Smooth muscle cell (in vitro differentiated cells): ENCODE measurements around the gene ECI1. TPM values are rescaled to one million over a fixed set of nuclear protein-coding genes. Genes with fewer than 3 reads are reported as not detected.
"Not testable (repeated sequence)": the region's sequence is repeated elsewhere in the genome, so short reads cannot be mapped to it uniquely, and the experiment has no call there.

Experiments
- DNase-seq: peaks from one replicate; lab custom pipeline; 2025; ENCODE audit not compliant: unreplicated experiment; lab: John Stamatoyannopoulos, UW
- H2AFZ ChIP-seq: fragments of 200-600 bp; sonication (generic); 2 replicates; pipeline ENCODE4 v1.6.0; 2016; ENCODE audit warnings: antibody characterized with exemption, low read depth, mild to moderate bottlenecking
- H3F3A ChIP-seq: fragments of 200-600 bp; sonication (generic); 2 replicates; pipeline ENCODE4 v1.6.0; 2017; ENCODE audit warnings: antibody characterized with exemption, low read depth
- H3K27ac ChIP-seq: fragments of 200-600 bp; sonication (generic); 2 replicates; pipeline ENCODE4 v1.5.1; 2016; ENCODE audit warnings: low read depth, mild to moderate bottlenecking
- H3K27me3 ChIP-seq: fragments of 200-600 bp; sonication (generic); 2 replicates; pipeline ENCODE4 v1.6.1; 2016; ENCODE audit warnings: low read depth, mild to moderate bottlenecking
- H3K36me3 ChIP-seq: fragments of 200-600 bp; sonication (generic); 2 replicates; pipeline ENCODE4 v1.5.1; 2016; ENCODE audit warnings: low read depth
- H3K4me1 ChIP-seq: fragments of 200-600 bp; sonication (generic); 2 replicates; pipeline ENCODE4 v1.5.1; 2016; ENCODE audit warnings: low read depth
- H3K4me2 ChIP-seq: fragments of 200-600 bp; sonication (generic); 2 replicates; pipeline ENCODE4 v1.6.0; 2016; ENCODE audit warnings: mild to moderate bottlenecking
- H3K4me3 ChIP-seq: fragments of 200-600 bp; sonication (generic); 2 replicates; pipeline ENCODE4 v1.5.1; 2016; ENCODE audit warnings: mild to moderate bottlenecking
- H3K79me2 ChIP-seq: fragments of 200-600 bp; sonication (generic); 2 replicates; pipeline ENCODE4 v1.6.0; 2016; ENCODE audit warnings: low read depth, mild to moderate bottlenecking
- H3K9ac ChIP-seq: fragments of 200-600 bp; sonication (generic); 2 replicates; pipeline ENCODE4 v1.6.0; 2016; ENCODE audit warnings: low read depth
- H3K9me3 ChIP-seq: fragments of 200-600 bp; sonication (generic); replicated peaks from 2 replicates; pipeline ENCODE4 v1.5.1; 2016; ENCODE audit warnings: low read depth
- H4K20me1 ChIP-seq: fragments of 200-600 bp; sonication (generic); 2 replicates; pipeline ENCODE4 v1.6.0; 2016; ENCODE audit warnings: low read depth
- WGBS: methylation state at CpG from one replicate; pipeline ENCODE4 v1.1.7; 2016; ENCODE audit warnings: low lambda C conversion rate; 5-methylcytosine and 5-hydroxymethylcytosine counted together
- polyA plus RNA-seq: library from polyadenylated mRNA; unstranded; fragments of >200 nt; fragmentation: Nextera tagmentation; extraction: Ambion mirVana; gene quantifications from 2 replicates; pipeline ENCODE4 v1.2.1, GENCODE V29; 2016
- total RNA-seq: library from RNA; depleted of rRNA; stranded (reverse); fragments of >200 nt; gene quantifications from 2 replicates; pipeline ENCODE4 v1.2.3, GENCODE V29; 2014
- TF ChIP-seq, protein P1 (sequence below): fragments of 200-600 bp; sonication (generic); IDR thresholded peaks from 2 replicates; pipeline ENCODE4 v1.5.1; 2017; ENCODE audit warnings: borderline replicate concordance, mild to moderate bottlenecking, antibody characterized with exemption; ENCODE audit not compliant: insufficient read depth, poor library complexity, severe bottlenecking

Gene ECI1
- total and polyA plus RNA-seq, 2 experiments from 2014 or later: 45.7 to 86.9 TPM

DNA sequence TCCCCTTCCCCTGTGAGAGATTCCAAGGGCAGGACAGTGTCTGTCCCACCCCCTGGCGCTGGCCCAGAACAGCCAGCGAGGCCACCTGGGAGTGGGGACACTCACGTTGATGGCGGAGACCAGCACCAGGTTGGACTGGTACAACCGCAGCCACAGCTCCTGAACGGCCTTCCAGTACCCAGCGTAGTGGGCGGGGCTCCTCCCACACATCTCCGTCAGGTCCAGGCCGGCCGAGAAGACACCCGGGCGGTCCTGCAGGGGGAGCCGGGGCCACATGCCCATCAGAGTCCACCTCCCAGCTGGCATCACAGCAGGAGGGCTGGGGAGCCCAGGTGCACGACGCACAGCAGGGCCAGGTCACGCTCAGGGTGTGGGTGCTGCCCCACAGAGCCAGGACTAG lies 7.1 kb downstream of the ECI1 start:
- no peak overlapping the region for H2AFZ ChIP-seq
- H3K4me2 ChIP-seq: no peak overlapping the region
- H3F3A ChIP-seq: peaks cover 6% of the 10 kb centered on the region
- peaks cover 20% of the 10 kb centered on the region for H3K79me2 ChIP-seq
- H3K36me3 ChIP-seq: no peaks in the 10 kb centered on the region
- 87% methylated on average over 17 of the region's 17 CpGs for WGBS
- H3K4me1 ChIP-seq: no peaks in the 10 kb centered on the region
- TF ChIP-seq, protein P1, sequence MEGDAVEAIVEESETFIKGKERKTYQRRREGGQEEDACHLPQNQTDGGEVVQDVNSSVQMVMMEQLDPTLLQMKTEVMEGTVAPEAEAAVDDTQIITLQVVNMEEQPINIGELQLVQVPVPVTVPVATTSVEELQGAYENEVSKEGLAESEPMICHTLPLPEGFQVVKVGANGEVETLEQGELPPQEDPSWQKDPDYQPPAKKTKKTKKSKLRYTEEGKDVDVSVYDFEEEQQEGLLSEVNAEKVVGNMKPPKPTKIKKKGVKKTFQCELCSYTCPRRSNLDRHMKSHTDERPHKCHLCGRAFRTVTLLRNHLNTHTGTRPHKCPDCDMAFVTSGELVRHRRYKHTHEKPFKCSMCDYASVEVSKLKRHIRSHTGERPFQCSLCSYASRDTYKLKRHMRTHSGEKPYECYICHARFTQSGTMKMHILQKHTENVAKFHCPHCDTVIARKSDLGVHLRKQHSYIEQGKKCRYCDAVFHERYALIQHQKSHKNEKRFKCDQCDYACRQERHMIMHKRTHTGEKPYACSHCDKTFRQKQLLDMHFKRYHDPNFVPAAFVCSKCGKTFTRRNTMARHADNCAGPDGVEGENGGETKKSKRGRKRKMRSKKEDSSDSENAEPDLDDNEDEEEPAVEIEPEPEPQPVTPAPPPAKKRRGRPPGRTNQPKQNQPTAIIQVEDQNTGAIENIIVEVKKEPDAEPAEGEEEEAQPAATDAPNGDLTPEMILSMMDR: no peak
- H3K27ac ChIP-seq: no peak overlapping the region
- H3K27me3 ChIP-seq: no peaks in the 10 kb centered on the region
- no peak overlapping the region for H3K4me3 ChIP-seq
- no peaks in the 10 kb centered on the region for H4K20me1 ChIP-seq
- H3K9ac ChIP-seq: no peak overlapping the region
- H3K9me3 ChIP-seq: no peaks in the 10 kb centered on the region
- no peak for DNase-seq

DNA sequence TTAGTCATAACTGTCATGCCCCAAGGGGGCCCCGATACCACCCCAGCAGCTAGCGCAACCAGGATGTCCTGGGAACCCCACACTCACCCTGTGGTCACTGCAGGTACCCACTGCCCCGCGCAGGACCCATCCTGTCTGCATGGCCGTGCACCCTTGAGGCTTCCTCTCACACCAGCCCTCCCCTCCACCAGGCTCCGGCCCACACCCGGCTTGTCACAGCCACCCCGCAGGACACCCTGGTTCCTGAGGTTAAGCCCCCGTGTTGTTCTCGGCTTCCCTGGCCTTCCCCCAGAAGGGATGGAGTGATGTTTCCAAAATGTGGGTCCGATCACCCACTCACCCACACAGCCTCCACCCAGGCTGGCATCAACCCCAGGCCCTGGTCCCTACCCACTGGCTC lies 7.6 kb downstream of the ECI1 start:
- peaks cover 15% of the 10 kb centered on the region for H3K79me2 ChIP-seq
- TF ChIP-seq, protein P1: no peak
- peaks cover 7% of the 10 kb centered on the region for H3F3A ChIP-seq
- no peak overlapping the region for H3K27ac ChIP-seq
- no peak overlapping the region for H2AFZ ChIP-seq
- H3K27me3 ChIP-seq: no peaks in the 10 kb centered on the region
- H3K4me1 ChIP-seq: no peaks in the 10 kb centered on the region
- 97% methylated on average over 11 of the region's 11 CpGs for WGBS
- no peak overlapping the region for H3K9ac ChIP-seq
- no peaks in the 10 kb centered on the region for H3K36me3 ChIP-seq
- no peaks in the 10 kb centered on the region for H3K9me3 ChIP-seq
- no peak for DNase-seq
- H3K4me2 ChIP-seq: no peak overlapping the region
- H4K20me1 ChIP-seq: no peaks in the 10 kb centered on the region
- no peak overlapping the region for H3K4me3 ChIP-seq

DNA sequence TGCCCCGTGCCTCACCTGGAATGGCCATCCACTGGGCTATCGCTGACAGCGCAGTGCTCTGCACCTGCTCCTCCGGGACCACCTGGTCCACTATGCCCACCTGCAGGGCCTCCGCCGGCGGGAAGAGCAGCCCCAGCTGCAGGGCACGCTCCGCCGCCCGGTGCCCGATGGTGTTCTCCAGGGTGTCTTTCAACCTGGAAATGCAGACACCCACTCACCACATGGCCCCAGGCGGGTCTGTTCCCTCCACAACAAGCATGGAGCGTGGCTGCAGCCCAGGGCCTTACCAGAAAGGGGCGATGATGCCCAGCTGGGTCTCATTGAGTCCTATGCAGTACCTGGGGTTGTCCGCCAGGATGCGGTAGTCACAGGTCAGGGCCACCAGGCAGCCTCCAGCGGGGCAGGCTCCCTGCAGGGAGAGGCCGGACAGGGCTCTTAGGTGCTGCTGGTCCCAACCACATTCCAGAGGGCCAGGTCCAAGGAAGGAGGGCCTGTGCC lies 8.3 kb downstream of the ECI1 start:
- Histone ChIP-seq H3K36me3 (no peaks in the 10 kb centered on the region), H3K79me2 (peaks cover 9% of the 10 kb centered on the region), H3K9ac (no peak overlapping the region), H4K20me1 (no peaks in the 10 kb centered on the region), H3K4me3 (no peak overlapping the region), H3K9me3 (no peaks in the 10 kb centered on the region), H3F3A (peaks cover 7% of the 10 kb centered on the region), H3K27ac (no peak overlapping the region), H3K4me1 (no peaks in the 10 kb centered on the region), H3K4me2 (no peak overlapping the region), H2AFZ (no peak overlapping the region), H3K27me3 (peaks cover 2% of the 10 kb centered on the region)
- WGBS: 97% methylated on average over 19 of the region's 19 CpGs
- TF ChIP-seq, protein P1: no peak
- DNase-seq: no peak

DNA sequence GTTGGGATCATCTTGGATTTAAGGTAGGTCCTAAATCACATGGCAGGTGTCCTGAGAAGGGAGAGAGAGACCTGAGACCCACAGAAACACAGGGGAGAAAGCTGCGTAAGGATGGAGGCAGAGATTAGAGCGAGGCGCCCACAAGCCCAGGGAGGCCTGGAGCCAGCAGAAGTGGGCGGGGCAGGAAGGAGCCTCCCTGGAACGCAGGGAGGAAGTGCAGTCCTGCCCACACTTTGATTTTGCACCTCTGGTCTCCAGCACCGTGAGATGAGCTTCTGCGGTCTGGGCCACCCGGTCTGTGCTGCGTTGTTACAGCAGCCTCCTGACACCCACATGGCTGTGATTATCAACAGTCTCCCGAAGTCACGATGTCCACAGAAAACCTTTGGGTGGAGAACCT lies 8.8 kb downstream of the ECI1 start:
- WGBS: 96% methylated on average over 11 of the region's 11 CpGs
- TF ChIP-seq, protein P1: no peak
- peaks cover 4% of the 10 kb centered on the region for H4K20me1 ChIP-seq
- H2AFZ ChIP-seq: no peak overlapping the region
- H3K4me2 ChIP-seq: no peak overlapping the region
- H3K36me3 ChIP-seq: no peaks in the 10 kb centered on the region
- peaks cover 7% of the 10 kb centered on the region for H3F3A ChIP-seq
- no peak overlapping the region for H3K4me3 ChIP-seq
- DNase-seq: no peak
- H3K9me3 ChIP-seq: no peaks in the 10 kb centered on the region
- no peak overlapping the region for H3K9ac ChIP-seq
- peaks cover 4% of the 10 kb centered on the region for H3K79me2 ChIP-seq
- H3K4me1 ChIP-seq: peaks cover 2% of the 10 kb centered on the region
- H3K27ac ChIP-seq: no peak overlapping the region
- peaks cover 7% of the 10 kb centered on the region for H3K27me3 ChIP-seq

DNA sequence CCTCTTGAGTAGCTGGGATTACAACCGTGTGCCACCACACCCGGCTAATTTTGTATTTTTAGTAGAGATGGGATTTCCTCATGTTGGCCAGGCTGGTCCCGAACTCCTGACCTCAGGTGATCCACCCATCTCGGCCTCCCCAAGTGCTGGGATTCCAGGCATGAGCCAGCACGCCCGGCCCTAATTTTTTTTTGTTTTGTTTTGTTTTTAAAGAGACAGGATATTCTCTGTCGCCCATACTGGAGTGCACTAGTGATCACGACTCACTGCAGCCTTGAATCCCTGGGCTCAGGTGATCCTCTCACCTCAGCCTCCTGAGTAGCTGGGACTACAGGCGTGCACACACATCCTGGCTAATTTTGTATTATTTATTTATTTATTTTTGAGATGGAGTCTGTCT lies 11.1 kb downstream of the ECI1 start:
- H3F3A ChIP-seq, H3K79me2 ChIP-seq, H3K4me3 ChIP-seq, H3K4me2 ChIP-seq, H3K36me3 ChIP-seq, H3K9ac ChIP-seq, H3K27ac ChIP-seq, DNase-seq, H2AFZ ChIP-seq, H3K9me3 ChIP-seq: not testable (repeated sequence)
- Histone ChIP-seq H4K20me1 (peaks cover 21% of the 10 kb centered on the region), H3K27me3 (peaks cover 23% of the 10 kb centered on the region), H3K4me1 (peaks cover 17% of the 10 kb centered on the region)
- 95% methylated on average over 9 of the region's 9 CpGs for WGBS
